Pancreas (tissue), 10 donors: ENCODE data around the gene GNGT1. TPM values are rescaled to one million over a fixed set of nuclear protein-coding genes. Genes with fewer than 3 reads are reported as not detected.

ENCODE experiments used
- ATAC-seq, 4 donors: fragments of 200-7000 bp; cut with Tn5 transposase; one replicate each; pipeline versions ENCODE4 v1.8.0 to v1.9.1; 2020; ENCODE audit warnings: mild to moderate bottlenecking in 4 of 4, moderate library complexity in 4 of 4
- DNase-seq, 6 donors: peaks; one replicate each; pipeline ENCODE4 v3.0.0-alpha.2; 2020
- FAIRE-seq: peaks from 2 replicates; lab custom pipeline; 2012; peaks lifted over from hg19 to GRCh38; lab: Jason Lieb, UNC
- H3K27ac ChIP-seq, 4 donors: fragments of 200-600 bp; sonication (generic); 1 replicate in 3 of 4; 2 replicates in 1 of 4; pipeline versions ENCODE4 v1.5.0 to v1.8.0; 2020
- H3K27me3 ChIP-seq, 4 donors: fragments of 200-600 bp; one replicate each; pipeline ENCODE4 v1.8.0; 2021
- H3K36me3 ChIP-seq, 3 donors: fragments of 200-600 bp; sonication (generic) in 1 of 3; one replicate each; pipeline versions ENCODE4 v1.5.0 to v1.8.0; 2020 to 2021
- H3K4me1 ChIP-seq, 3 donors: fragments of 200-600 bp; one replicate each; pipeline ENCODE4 v1.8.0; 2021
- H3K4me3 ChIP-seq, 4 donors: fragments of 200-600 bp; sonication (generic) in 2 of 4; one replicate each; pipeline versions ENCODE4 v1.5.0 to v1.8.0; 2020 to 2021
- H3K9me3 ChIP-seq, 4 donors: fragments of 200-600 bp; one replicate each; pipeline ENCODE4 v1.8.0; 2021
- CTCF ChIP-seq, 4 donors: fragments of 200-600 bp; sonication (generic) in 3 of 4; IDR thresholded peaks; one replicate each; pipeline versions ENCODE4 v1.5.0 to v1.8.0; 2021; ENCODE audit warnings: antibody characterized with exemption in 4 of 4
- WGBS, 2 donors: extraction: QIAGEN DNeasy Blood & Tissue Kit; methylation state at CpG; one replicate each; pipeline ENCODE4 v1.1.7; 2013; 5-methylcytosine and 5-hydroxymethylcytosine counted together
- intact Hi-C, 3 donors: fragments of 100-400 bp; cut with DNase I; formaldehyde crosslinking; loops; one replicate each; pipeline versions ENCODE4 v1.11.1 to v1.14.2; 2022
- polyA plus RNA-seq, 2 donors: library from polyadenylated mRNA; stranded (reverse); fragments of 200-250 nt; gene quantifications; one replicate each; pipeline ENCODE4 v1.2.3, GENCODE V29; 2013
- total RNA-seq, 6 donors: library from RNA; stranded (reverse); fragmentation: NEBNext Ultra II Directional in 4 of 6; extraction: Animal tissue kit (Norgen Biotek cat#: 25700) in 4 of 6; gene quantifications; one replicate each; pipeline versions ENCODE4 v1.2.1 to v1.2.4, GENCODE V29; 2021 to 2023
- donor health status: healthy with polysubstance abuse.
- donor health status: DM: no; HTN: no; CAD: no; lungs with moderate emphysema.
- donor health status: DM: no; HTN: no; CAD: no.
- donor health status: control.
- donor health status: control.
- donor health status: Bipolar disorder and iron deficiency.
- donor health status: DM: yes; HTN: yes; CAD: no.
- donor health status: DM: no; HTN: no; CAD: no.
- donor health status: DM: no; HTN: no; CAD: no.
- donor health status: DM: yes; HTN: yes; CAD: no.

GNGT1 gene
- total and polyA plus RNA-seq, 8 donors: not detected

- Histone ChIP-seq H3K27ac (no peak overlapping the region), H3K9me3 (no peaks in the 10 kb centered on the region), H3K36me3 (no peaks in the 10 kb centered on the region), H3K4me1 (no peaks in the 10 kb centered on the region), H3K27me3 (no peaks in the 10 kb centered on the region), H3K4me3 (no peak overlapping the region)
- intact Hi-C loops: no loop called here
- no peak for TF ChIP-seq CTCF (IDR thresholded peaks at IDR 0.05)
- DNase-seq: no peak
- no peak for ATAC-seq
- no peak for FAIRE-seq
- 29 to 46% methylated on average over 3 of the region's 3 CpGs for WGBS, 2 donors
Measured at GRCh38 chr7:93945083-93945482, 38.7 kb downstream of the GNGT1 start.

GRCh38 chr7:93945756-93946535 is 39.6 kb downstream of the GNGT1 start:
- Histone ChIP-seq H3K36me3 (no peaks in the 10 kb centered on the region), H3K9me3 (no peaks in the 10 kb centered on the region), H3K27me3 (no peaks in the 10 kb centered on the region), H3K4me1 (no peaks in the 10 kb centered on the region), H3K4me3 (no peak overlapping the region), H3K27ac (no peak overlapping the region)
- 66 to 73% methylated on average over 5 of the region's 5 CpGs for WGBS, 2 donors
- intact Hi-C loops: no loop called here
- ATAC-seq (no peak), DNase-seq (no peak), FAIRE-seq (no peak)
- no peak for TF ChIP-seq CTCF (IDR thresholded peaks at IDR 0.05)

GRCh38 chr7:93948106-93948505 is 41.7 kb downstream of the GNGT1 start:
- Histone ChIP-seq H3K27ac (no peak overlapping the region), H3K9me3 (no peaks in the 10 kb centered on the region), H3K4me3 (no peak overlapping the region), H3K27me3 (no peaks in the 10 kb centered on the region), H3K4me1 (no peaks in the 10 kb centered on the region), H3K36me3 (no peaks in the 10 kb centered on the region)
- TF ChIP-seq CTCF (IDR thresholded peaks at IDR 0.05): no peak
- no peak for DNase-seq
- ATAC-seq: no peak
- intact Hi-C loops: no loop called here
- 30 to 31% methylated on average over 1 of the region's 1 CpG for WGBS, 2 donors
- FAIRE-seq: no peak

GRCh38 chr7:93948873-93949272 is 42.5 kb downstream of the GNGT1 start:
- DNase-seq: no peak
- ATAC-seq: no peak
- WGBS, 2 donors: 58 to 59% methylated on average over 1 to 2 of the region's 2 CpGs

More at GRCh38 chr7:93948873-93949272, 42.5 kb downstream of the GNGT1 start:
- no peak for FAIRE-seq
- no peak overlapping the region for H3K4me3 ChIP-seq
- no peak for TF ChIP-seq CTCF (IDR thresholded peaks at IDR 0.05)
- no peaks in the 10 kb centered on the region for H3K9me3 ChIP-seq
- H3K36me3 ChIP-seq: no peaks in the 10 kb centered on the region
- H3K27ac ChIP-seq: no peak overlapping the region
- no peaks in the 10 kb centered on the region for H3K27me3 ChIP-seq
- H3K4me1 ChIP-seq: no peaks in the 10 kb centered on the region
- intact Hi-C loops: no loop called here
